Measurements from ENCODE around the gene KIAA0825. TPM values are rescaled to one million over a fixed set of nuclear protein-coding genes. Genes with fewer than 3 reads are reported as not detected.

The KIAA0825 gene
- total RNA-seq, result 0.97 and 1.3 TPM in 2 replicates

GRCh38 chr5:94618493-94619328 lies at the start of gene KIAA0825, which contains the start of gene SLF1:
TSS of gene KIAA0825 (minus strand) at chr5:94618604. CDS start at chr5:94537126, 81,478 bp downstream.
TSS of gene SLF1 (plus strand) at chr5:94618669. CDS start at chr5:94628811, 10,142 bp downstream.

Other genes with a start within 250 kb of the KIAA0825 start
- gene SLF1, start 65 bp upstream of the KIAA0825 start, total RNA-seq, result 8.3 and 10.8 TPM in 2 replicates